ENCODE data around the gene ZNF318. TPM values are rescaled to one million over a fixed set of nuclear protein-coding genes. Genes with fewer than 3 reads are reported as not detected.
"Not testable (repeated sequence)": the region's sequence is repeated elsewhere in the genome, so short reads cannot be mapped to it uniquely, and the experiment has no call there.

Gene ZNF318
- total and polyA plus RNA-seq, 9 donors, result 8.3 to 26.0 (median 19.6) TPM

DNA sequence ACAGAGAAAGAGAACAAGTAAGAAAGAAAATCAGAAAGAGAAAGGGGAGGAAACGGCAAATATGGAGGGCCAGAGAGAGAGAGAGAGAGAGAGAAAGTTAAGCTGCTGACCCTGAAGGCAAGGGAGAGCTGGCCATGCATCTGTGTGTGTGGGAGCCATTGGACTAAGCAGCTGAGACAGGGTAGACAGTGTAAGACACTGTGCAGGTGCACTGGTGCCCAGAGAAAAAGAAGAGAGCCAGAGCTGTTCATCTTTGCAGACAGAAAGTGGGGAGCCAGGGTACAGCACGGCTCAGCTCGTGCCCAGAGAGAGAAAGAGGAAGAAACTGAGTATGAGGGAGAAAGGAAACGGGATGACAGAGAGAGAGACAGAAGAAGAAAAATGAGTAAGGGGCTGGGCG is 24.2 kb upstream of the ZNF318 start:
- Histone ChIP-seq H3K9me3 (no peaks in the 10 kb centered on the region), H3K27me3 (no peaks in the 10 kb centered on the region), H3K4me1 (ENCODE audit: insufficient read depth) (no peaks in the 10 kb centered on the region), H3K4me3 (no peak overlapping the region), H3K36me3 (no peaks in the 10 kb centered on the region), H3K27ac (no peak overlapping the region)
- no peak for DNase-seq
- intact Hi-C loops (cut with DNase I), result no loop called here
- TF ChIP-seq POLR2A (IDR thresholded peaks at IDR 0.05), result no peak
- TF ChIP-seq, protein P1, sequence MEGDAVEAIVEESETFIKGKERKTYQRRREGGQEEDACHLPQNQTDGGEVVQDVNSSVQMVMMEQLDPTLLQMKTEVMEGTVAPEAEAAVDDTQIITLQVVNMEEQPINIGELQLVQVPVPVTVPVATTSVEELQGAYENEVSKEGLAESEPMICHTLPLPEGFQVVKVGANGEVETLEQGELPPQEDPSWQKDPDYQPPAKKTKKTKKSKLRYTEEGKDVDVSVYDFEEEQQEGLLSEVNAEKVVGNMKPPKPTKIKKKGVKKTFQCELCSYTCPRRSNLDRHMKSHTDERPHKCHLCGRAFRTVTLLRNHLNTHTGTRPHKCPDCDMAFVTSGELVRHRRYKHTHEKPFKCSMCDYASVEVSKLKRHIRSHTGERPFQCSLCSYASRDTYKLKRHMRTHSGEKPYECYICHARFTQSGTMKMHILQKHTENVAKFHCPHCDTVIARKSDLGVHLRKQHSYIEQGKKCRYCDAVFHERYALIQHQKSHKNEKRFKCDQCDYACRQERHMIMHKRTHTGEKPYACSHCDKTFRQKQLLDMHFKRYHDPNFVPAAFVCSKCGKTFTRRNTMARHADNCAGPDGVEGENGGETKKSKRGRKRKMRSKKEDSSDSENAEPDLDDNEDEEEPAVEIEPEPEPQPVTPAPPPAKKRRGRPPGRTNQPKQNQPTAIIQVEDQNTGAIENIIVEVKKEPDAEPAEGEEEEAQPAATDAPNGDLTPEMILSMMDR (IDR thresholded peaks at IDR 0.05), result no peak
- TF ChIP-seq EP300 (IDR thresholded peaks at IDR 0.05), result no peak
- WGBS, 3 donors, result 57 to 60% (median 58%) methylated on average over 5 of the region's 5 CpGs

DNA sequence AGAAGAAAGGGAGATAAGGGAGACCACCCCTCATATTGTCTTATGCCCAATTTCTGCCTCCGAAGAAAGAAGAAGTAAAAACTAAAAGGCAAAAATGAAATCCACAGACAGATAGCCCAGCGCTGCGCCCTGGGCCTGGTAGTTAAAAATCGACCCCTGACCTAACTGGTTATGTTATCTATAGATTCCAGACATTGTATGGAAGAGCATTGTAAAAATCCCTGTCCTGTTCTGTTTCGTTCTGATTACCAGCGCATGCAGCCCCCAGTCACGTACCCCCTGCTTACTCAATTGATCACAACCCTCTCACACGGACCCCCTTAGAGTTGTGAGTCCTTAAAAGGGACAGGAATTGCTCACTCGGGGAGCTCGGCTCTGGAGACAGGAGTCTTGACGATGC is 23.7 kb upstream of the ZNF318 start:
- WGBS, 3 donors, result 60 to 66% (median 62%) methylated on average over 11 of the region's 11 CpGs
- H3K36me3 ChIP-seq; intact Hi-C loops (cut with DNase I); H3K9me3 ChIP-seq; H3K27ac ChIP-seq; H3K4me3 ChIP-seq; H3K4me1 ChIP-seq (ENCODE audit: insufficient read depth); H3K27me3 ChIP-seq; DNase-seq: not testable (repeated sequence)

DNA sequence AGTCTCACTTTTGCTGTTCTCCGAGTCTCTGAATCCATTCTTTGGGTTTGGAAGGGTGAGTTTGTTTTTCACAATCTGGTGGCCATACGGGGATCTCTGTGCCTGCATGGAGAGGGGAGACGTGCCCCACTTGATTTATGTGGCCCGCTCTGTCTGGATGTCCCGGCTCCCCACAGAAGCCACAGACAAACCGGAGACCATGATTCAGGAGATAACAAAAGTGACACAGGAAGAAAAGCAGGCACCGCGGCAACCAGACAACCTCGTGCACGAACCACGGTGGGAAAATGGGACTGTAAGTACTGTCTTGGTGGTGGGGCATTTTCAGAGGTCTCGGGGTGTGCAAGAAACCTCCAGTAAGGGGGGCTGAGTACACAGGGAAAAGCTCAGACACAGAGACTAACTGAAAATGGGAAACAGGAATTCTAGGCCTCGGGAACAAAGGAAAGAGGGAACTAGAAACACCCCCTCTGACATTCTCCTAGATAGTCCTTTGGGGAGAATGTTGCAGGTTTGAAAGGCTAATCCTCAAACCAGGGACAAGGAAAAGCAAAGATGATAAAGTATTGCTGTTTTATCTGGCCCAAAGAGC is 22.1 kb upstream of the ZNF318 start:
- no peak for DNase-seq
- TF ChIP-seq, protein P1 (IDR thresholded peaks at IDR 0.05), result no peak
- TF ChIP-seq EP300 (IDR thresholded peaks at IDR 0.05) (no peak), POLR2A (IDR thresholded peaks at IDR 0.05) (no peak)
- H3K4me3 ChIP-seq, result no peak overlapping the region
- H3K27ac ChIP-seq, result no peak overlapping the region
- no peaks in the 10 kb centered on the region for H3K9me3 ChIP-seq
- intact Hi-C loops (cut with DNase I), result no loop called here
- WGBS, 3 donors, result 59 to 69% (median 61%) methylated on average over 13 of the region's 13 CpGs
- no peaks in the 10 kb centered on the region for H3K4me1 ChIP-seq (ENCODE audit: insufficient read depth)
- H3K27me3 ChIP-seq, result no peaks in the 10 kb centered on the region
- no peaks in the 10 kb centered on the region for H3K36me3 ChIP-seq

DNA sequence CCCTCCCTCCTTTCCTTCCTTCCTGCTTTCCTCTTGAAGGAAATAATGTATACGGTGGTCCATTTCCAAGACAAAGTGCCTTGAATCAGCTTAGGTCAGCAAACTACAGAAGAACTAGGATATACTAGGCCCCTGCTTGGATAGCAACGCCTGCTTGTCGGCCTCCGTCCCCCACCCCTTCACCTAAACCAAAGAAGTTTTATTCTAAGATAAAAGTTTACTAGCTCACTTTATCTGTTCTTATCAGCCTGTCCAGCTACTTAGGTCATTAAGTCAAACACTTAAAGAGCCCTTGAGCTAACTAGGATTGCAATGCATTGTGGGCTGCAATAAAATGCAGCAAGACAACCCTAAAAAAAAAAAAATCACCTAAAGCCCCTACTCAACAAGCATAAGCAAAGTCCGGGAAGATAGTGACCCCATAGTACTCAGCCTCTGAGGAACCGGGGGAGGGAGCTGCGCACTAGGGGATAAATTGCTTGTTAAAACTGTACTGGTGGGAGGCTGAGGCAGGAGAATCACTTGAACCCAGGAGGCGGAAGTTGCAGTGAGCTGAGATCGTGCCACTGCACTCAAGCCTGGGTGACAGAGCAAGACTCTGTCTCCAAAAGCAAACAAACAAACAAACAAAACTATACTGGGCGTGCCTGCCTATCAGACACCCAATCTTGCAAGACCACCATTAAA is 21.4 kb upstream of the ZNF318 start:
- H3K36me3 ChIP-seq; H3K4me3 ChIP-seq; H3K9me3 ChIP-seq; H3K4me1 ChIP-seq (ENCODE audit: insufficient read depth); DNase-seq; H3K27me3 ChIP-seq; intact Hi-C loops (cut with DNase I); H3K27ac ChIP-seq: not testable (repeated sequence)
- WGBS, 3 donors, result 68 to 77% (median 69%) methylated on average over 10 of the region's 10 CpGs

DNA sequence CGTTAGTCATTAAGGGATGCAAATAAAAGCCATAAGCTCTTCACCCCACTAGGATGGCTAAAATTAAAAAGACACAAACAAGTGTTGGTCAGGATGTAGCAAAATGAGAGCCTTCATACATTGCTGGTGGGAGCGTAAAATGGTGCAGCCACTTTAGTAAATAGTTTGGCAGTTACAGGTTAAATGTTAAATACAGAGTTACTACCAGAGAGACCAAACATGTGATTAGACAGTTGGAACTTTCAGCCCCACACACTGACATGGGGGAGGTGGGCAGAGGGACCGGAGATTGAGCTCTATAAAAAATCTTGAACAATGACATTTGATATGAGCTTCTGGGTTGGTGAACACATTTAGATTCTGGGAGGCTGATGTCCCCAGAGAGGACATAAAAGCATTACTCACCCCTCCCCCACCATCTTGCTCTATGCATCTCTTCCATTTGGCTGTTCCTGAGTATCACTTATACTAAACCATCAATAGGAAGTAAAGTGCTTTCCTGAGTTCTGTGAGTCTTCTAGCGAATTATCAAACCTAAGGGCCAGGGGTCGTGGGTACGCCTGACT is 20.4 kb upstream of the ZNF318 start:
- DNase-seq, result no peak
- 84 to 90% (median 84%) methylated on average over 6 of the region's 6 CpGs for WGBS, 3 donors
- intact Hi-C loops (cut with DNase I), result loop anchor here in 2 of 4 donors (5.0 kb wide), 1 partner anchor 117 kb away; no protein-coding TSS in a partner anchor

More for the DNA sequence above, 20.4 kb upstream of the ZNF318 start:
- TF ChIP-seq, protein P1 (IDR thresholded peaks at IDR 0.05), result no peak
- TF ChIP-seq EP300 (IDR thresholded peaks at IDR 0.05) (no peak), POLR2A (IDR thresholded peaks at IDR 0.05) (no peak)
- Histone ChIP-seq H3K27ac (no peak overlapping the region), H3K4me3 (no peak overlapping the region), H3K27me3 (no peaks in the 10 kb centered on the region), H3K4me1 (ENCODE audit: insufficient read depth) (no peaks in the 10 kb centered on the region), H3K9me3 (no peaks in the 10 kb centered on the region), H3K36me3 (no peaks in the 10 kb centered on the region)

Data from ovary (tissue), 9 donors.